Liver (tissue), 9 donors: ENCODE results near the gene AKT3. TPM values are rescaled to one million over a fixed set of nuclear protein-coding genes. Genes with fewer than 3 reads are reported as not detected.

Experiments used
- DNase-seq: peaks from one replicate; pipeline ENCODE4 v3.0.0-alpha.2; 2017; ENCODE audit warnings: low spot score
- H3K27ac ChIP-seq, 2 donors: one replicate each; pipeline ENCODE4 v1.7.0; 2013; ENCODE audit warnings: inconsistent platforms in 2 of 2, low read length in 2 of 2, control low read depth in 1 of 2, low read depth in 1 of 2, mild to moderate bottlenecking in 1 of 2
- H3K27me3 ChIP-seq, 4 donors: one replicate each; pipeline versions ENCODE4 v1.6.1 to v1.7.0; 2013; ENCODE audit warnings: low read length in 3 of 4, inconsistent platforms in 1 of 4, mild to moderate bottlenecking in 1 of 4, moderate library complexity in 1 of 4; ENCODE audit not compliant: control insufficient read depth in 4 of 4, insufficient read depth in 4 of 4
- H3K36me3 ChIP-seq, 4 donors: one replicate each; pipeline versions ENCODE4 v1.6.1 to v1.7.0; 2013; ENCODE audit warnings: low read length in 3 of 4, mild to moderate bottlenecking in 3 of 4, low read depth in 1 of 4, moderate library complexity in 1 of 4; ENCODE audit not compliant: control insufficient read depth in 4 of 4, insufficient read depth in 3 of 4
- H3K4me1 ChIP-seq, 4 donors: one replicate each; pipeline versions ENCODE4 v1.6.1 to v1.7.0; 2013; ENCODE audit warnings: low read length in 3 of 4, mild to moderate bottlenecking in 3 of 4, moderate library complexity in 1 of 4; ENCODE audit not compliant: control insufficient read depth in 4 of 4, insufficient read depth in 4 of 4
- H3K4me3 ChIP-seq, 3 donors: one replicate each; pipeline versions ENCODE4 v1.6.1 to v1.7.0; 2013; ENCODE audit warnings: low read length in 3 of 3, control low read depth in 1 of 3, low read depth in 1 of 3, mild to moderate bottlenecking in 1 of 3
- H3K9ac ChIP-seq, 2 donors: one replicate each; pipeline ENCODE4 v1.7.0; 2013; ENCODE audit warnings: low read length in 2 of 2, mild to moderate bottlenecking in 2 of 2, moderate library complexity in 2 of 2, control low read depth in 1 of 2, low read depth in 1 of 2
- H3K9me3 ChIP-seq, 4 donors: one replicate each; pipeline versions ENCODE4 v1.6.1 to v1.7.0; 2013; ENCODE audit warnings: low read length in 3 of 4; ENCODE audit not compliant: control insufficient read depth in 4 of 4
- EGR1 ChIP-seq, 2 donors: IDR thresholded peaks; 2 replicates each; pipeline ENCODE4 v1.6.1; 2016 to 2018; ENCODE audit warnings: antibody characterized with exemption in 2 of 2, low read depth in 2 of 2
- FOXA1 ChIP-seq: IDR thresholded peaks from 2 replicates; pipeline ENCODE4 v1.6.1; 2016; ENCODE audit warnings: antibody characterized with exemption
- FOXA2 ChIP-seq: IDR thresholded peaks from 2 replicates; pipeline ENCODE4 v1.6.1; 2016; ENCODE audit warnings: antibody characterized with exemption
- GABPA ChIP-seq, 2 donors: IDR thresholded peaks in 1 of 2; conservative IDR thresholded peaks in 1 of 2; 2 replicates each; pipeline ENCODE4 v1.6.1; 2016; ENCODE audit warnings: antibody characterized with exemption in 2 of 2, mild to moderate bottlenecking in 1 of 2, moderate library complexity in 1 of 2
- HNF4A ChIP-seq, 2 donors: conservative IDR thresholded peaks; 2 replicates each; pipeline ENCODE4 v1.6.1; 2016; ENCODE audit warnings: antibody characterized with exemption in 2 of 2, mild to moderate bottlenecking in 2 of 2
- HNF4G ChIP-seq: IDR thresholded peaks from 2 replicates; pipeline ENCODE4 v1.6.1; 2016; ENCODE audit warnings: antibody characterized with exemption
- JUND ChIP-seq, 2 donors: IDR thresholded peaks; 2 replicates each; pipeline ENCODE4 v1.6.1; 2016; ENCODE audit warnings: antibody characterized with exemption in 2 of 2
- NR2F2 ChIP-seq: IDR thresholded peaks from 2 replicates; pipeline ENCODE4 v1.6.1; 2016; ENCODE audit warnings: antibody characterized with exemption
- RAD21 ChIP-seq, 2 donors: IDR thresholded peaks; 2 replicates each; pipeline ENCODE4 v1.6.1; 2016; ENCODE audit warnings: antibody characterized with exemption in 2 of 2, mild to moderate bottlenecking in 2 of 2
- REST ChIP-seq: IDR thresholded peaks from 2 replicates; pipeline ENCODE4 v1.6.1; 2016; ENCODE audit warnings: antibody characterized with exemption, mild to moderate bottlenecking
- RXRA ChIP-seq, 2 donors: IDR thresholded peaks; 2 replicates each; pipeline ENCODE4 v1.6.1; 2017 to 2018; ENCODE audit warnings: antibody characterized with exemption in 2 of 2, mild to moderate bottlenecking in 1 of 2
- SP1 ChIP-seq: IDR thresholded peaks from 2 replicates; pipeline ENCODE4 v1.6.1; 2018; ENCODE audit warnings: antibody characterized with exemption, mild to moderate bottlenecking
- TAF1 ChIP-seq: conservative IDR thresholded peaks from 2 replicates; pipeline ENCODE4 v1.6.1; 2016; ENCODE audit warnings: antibody characterized with exemption, mild to moderate bottlenecking
- YY1 ChIP-seq: IDR thresholded peaks from 2 replicates; pipeline ENCODE4 v1.6.1; 2016; ENCODE audit warnings: antibody characterized with exemption, mild to moderate bottlenecking
- WGBS: extraction: QIAGEN DNeasy Blood & Tissue Kit; methylation state at CpG from one replicate; pipeline ENCODE4 v1.1.7; 2013; 5-methylcytosine and 5-hydroxymethylcytosine counted together
- polyA plus RNA-seq, 2 donors: library from polyadenylated mRNA; stranded (reverse) in 1 of 2; unstranded in 1 of 2; fragments of 200-250 nt in 1 of 2; fragments of >200 nt in 1 of 2; fragmentation: Nextera tagmentation in 1 of 2; extraction: Ambion mirVana in 1 of 2; gene quantifications; one replicate each; pipeline versions ENCODE4 v1.2.1 to v1.2.3, GENCODE V29; 2013 to 2015
- total RNA-seq, 2 donors: library from RNA; depleted of rRNA; stranded (reverse); fragments of >200 nt; gene quantifications; one replicate each; pipeline ENCODE4 v1.2.3, GENCODE V29; 2014
- TF ChIP-seq, protein P1 (sequence below): IDR thresholded peaks from 2 replicates; pipeline ENCODE4 v1.6.1; 2016; ENCODE audit warnings: antibody characterized with exemption
- TF ChIP-seq, protein P2 (sequence below): fragments of 150-350 bp; IDR thresholded peaks from 2 replicates; pipeline ENCODE4 v1.5.1; 2017; ENCODE audit warnings: improper control_type of control experiment, low read depth, low read length; ENCODE audit not compliant: missing input control
- TF ChIP-seq, protein P3 (sequence below): IDR thresholded peaks from 2 replicates; pipeline ENCODE4 v1.6.1; 2016; ENCODE audit warnings: antibody characterized with exemption
- TF ChIP-seq, protein P4 (sequence below): IDR thresholded peaks from 2 replicates; pipeline ENCODE4 v1.6.1; 2016; ENCODE audit warnings: antibody characterized with exemption
- donor health status: healthy.
- donor health status: healthy.
- donor health status: healthy.
- donor health status: healthy.
- donor health status: healthy.

Gene AKT3
- total and polyA plus RNA-seq, 4 donors = 1.7 to 7.6 (median 2.8) TPM

GRCh38 chr1:243508303-243508713 lies 341.7 kb downstream of the AKT3 start:
- no peaks in the 10 kb centered on the region for H3K27me3 ChIP-seq
- no peak overlapping the region for H3K27ac ChIP-seq
- H3K9me3 ChIP-seq = no peaks in the 10 kb centered on the region
- DNase-seq = no peak
- H3K9ac ChIP-seq = no peak overlapping the region
- H3K4me3 ChIP-seq = no peak overlapping the region
- TF ChIP-seq, protein P1, sequence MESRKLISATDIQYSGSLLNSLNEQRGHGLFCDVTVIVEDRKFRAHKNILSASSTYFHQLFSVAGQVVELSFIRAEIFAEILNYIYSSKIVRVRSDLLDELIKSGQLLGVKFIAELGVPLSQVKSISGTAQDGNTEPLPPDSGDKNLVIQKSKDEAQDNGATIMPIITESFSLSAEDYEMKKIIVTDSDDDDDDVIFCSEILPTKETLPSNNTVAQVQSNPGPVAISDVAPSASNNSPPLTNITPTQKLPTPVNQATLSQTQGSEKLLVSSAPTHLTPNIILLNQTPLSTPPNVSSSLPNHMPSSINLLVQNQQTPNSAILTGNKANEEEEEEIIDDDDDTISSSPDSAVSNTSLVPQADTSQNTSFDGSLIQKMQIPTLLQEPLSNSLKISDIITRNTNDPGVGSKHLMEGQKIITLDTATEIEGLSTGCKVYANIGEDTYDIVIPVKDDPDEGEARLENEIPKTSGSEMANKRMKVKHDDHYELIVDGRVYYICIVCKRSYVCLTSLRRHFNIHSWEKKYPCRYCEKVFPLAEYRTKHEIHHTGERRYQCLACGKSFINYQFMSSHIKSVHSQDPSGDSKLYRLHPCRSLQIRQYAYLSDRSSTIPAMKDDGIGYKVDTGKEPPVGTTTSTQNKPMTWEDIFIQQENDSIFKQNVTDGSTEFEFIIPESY = no peak
- TF ChIP-seq TAF1 = no peak
- TF ChIP-seq FOXA1 = no peak
- no peak for TF ChIP-seq FOXA2
- TF ChIP-seq RAD21 (IDR thresholded peaks at IDR 0.05) = no peak
- TF ChIP-seq, protein P2, sequence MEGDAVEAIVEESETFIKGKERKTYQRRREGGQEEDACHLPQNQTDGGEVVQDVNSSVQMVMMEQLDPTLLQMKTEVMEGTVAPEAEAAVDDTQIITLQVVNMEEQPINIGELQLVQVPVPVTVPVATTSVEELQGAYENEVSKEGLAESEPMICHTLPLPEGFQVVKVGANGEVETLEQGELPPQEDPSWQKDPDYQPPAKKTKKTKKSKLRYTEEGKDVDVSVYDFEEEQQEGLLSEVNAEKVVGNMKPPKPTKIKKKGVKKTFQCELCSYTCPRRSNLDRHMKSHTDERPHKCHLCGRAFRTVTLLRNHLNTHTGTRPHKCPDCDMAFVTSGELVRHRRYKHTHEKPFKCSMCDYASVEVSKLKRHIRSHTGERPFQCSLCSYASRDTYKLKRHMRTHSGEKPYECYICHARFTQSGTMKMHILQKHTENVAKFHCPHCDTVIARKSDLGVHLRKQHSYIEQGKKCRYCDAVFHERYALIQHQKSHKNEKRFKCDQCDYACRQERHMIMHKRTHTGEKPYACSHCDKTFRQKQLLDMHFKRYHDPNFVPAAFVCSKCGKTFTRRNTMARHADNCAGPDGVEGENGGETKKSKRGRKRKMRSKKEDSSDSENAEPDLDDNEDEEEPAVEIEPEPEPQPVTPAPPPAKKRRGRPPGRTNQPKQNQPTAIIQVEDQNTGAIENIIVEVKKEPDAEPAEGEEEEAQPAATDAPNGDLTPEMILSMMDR = no peak
- no peak for TF ChIP-seq RXRA (IDR thresholded peaks at IDR 0.05)
- no peak for TF ChIP-seq REST
- no peak for TF ChIP-seq NR2F2
- TF ChIP-seq, protein P3, sequence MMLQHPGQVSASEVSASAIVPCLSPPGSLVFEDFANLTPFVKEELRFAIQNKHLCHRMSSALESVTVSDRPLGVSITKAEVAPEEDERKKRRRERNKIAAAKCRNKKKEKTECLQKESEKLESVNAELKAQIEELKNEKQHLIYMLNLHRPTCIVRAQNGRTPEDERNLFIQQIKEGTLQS = no peak
- TF ChIP-seq GABPA (IDR thresholded peaks at IDR 0.05 in 1 of 2, conservative IDR thresholded peaks at IDR 0.05 in 1 of 2) = no peak
- TF ChIP-seq, protein P4, sequence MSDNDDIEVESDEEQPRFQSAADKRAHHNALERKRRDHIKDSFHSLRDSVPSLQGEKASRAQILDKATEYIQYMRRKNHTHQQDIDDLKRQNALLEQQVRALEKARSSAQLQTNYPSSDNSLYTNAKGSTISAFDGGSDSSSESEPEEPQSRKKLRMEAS = no peak
- no peak for TF ChIP-seq YY1
- no peak for TF ChIP-seq HNF4A (conservative IDR thresholded peaks at IDR 0.05)
- no peak for TF ChIP-seq SP1
- no peak for TF ChIP-seq HNF4G
- no peak for TF ChIP-seq JUND (IDR thresholded peaks at IDR 0.05)
- TF ChIP-seq EGR1 (IDR thresholded peaks at IDR 0.05; ENCODE audit: low read depth in 2 of 2) = no peak
- peaks cover 0 to 13% (median 3%) of the 10 kb centered on the region in 4 donors for H3K4me1 ChIP-seq
- WGBS = 88% methylated on average over 9 of the region's 9 CpGs
- peaks cover 0 to 2% (median 0%) of the 10 kb centered on the region in 4 donors for H3K36me3 ChIP-seq
